CD4-positive, alpha-beta T cell treated with Interleukin-21 for 1 hour (primary cell): ENCODE results near the gene CLCNKB.
A peak's percentile ranks its signal among the peaks of the same experiment; 100 is the strongest.
"Not testable (repeated sequence)": the region's sequence is repeated elsewhere in the genome, so short reads cannot be mapped to it uniquely, and the experiment has no call there.

Experiments used
- DNase-seq: peaks from one replicate; pipeline ENCODE4 v3.0.0-alpha.2; 2020

The CLCNKB gene

DNA sequence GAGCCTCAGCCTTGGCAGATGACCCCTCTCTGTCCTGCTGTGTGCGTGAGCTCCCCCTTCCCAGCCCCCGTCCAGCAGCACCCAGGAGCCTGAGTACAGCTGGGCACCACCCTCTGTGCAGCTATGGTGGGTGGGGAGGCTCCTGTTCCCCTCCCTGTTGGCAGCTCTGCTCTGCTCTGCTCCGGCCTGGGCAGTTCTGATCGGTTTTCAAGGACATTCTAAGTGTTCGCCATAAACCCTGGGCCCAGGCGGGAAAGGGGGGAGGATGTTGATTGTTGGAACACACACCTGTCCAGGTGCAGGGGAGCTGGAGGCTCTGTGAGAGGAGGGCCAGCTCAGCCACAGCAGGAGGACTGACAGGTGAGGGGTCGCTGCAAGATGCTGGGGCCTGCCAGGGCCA is at the start of gene CLCNKB:
CLCNKB (plus strand) TSS at position 262 of the 400 bp plus-strand sequence. CDS start 711 bp downstream, outside the sequence.
- DNase-seq: no peak

DNA sequence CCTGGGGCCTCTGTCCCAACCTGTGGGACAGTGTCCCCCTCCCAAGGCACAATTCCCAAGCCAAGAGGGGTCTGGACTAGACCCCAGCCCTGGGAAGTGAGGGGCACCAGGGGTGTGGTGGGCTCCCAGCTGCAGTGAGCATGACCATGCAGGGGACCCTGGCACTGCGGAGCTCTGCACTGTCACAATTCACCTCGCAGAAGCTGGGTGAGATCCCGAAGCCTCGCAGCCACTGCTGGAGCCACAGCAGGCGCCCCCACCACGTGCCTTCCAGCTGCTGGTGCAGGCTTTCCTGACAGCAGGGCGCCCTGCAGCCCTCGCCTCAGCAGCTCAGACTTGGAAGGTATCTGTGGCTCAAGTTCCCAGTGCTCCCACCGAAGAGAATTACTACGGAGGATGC is 49.5 kb upstream of the CLCNKB start:
- DNase-seq: no peak

DNA sequence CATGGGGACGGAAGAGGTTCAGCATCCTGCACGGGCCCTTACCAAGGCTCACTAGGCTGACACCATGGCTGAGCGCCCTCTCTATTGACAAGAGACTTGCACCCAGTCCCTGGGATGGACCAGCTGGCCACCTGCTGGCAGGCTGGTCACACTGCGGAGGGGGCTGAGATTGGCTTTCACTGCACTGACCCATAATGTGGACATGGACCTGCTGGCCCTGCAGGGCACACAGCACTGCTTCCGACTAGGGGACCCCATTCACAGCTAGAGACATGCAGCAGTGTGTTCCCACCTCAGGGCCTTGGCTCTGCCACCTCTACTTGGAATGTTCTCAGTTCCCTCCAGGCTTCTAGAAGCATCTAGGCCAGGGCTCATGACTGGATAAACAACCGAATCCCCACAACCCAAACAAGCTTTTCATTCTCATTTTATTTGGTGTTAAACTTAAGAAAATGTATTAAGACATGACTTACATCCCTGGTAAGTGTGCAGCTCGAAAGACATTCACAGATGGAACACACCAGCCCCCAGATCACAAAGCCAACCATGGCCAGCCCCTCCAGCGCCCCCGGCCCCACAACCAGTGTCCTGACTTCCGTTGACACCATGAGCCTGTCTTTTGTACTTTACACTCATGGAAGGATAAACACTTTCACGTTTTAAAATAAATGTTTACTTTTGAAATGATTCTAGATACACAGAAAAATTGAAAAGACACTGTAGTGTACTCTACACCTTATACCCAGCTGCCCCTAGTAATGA is 48.8 kb upstream of the CLCNKB start:
- peak; percentile 45 for DNase-seq

DNA sequence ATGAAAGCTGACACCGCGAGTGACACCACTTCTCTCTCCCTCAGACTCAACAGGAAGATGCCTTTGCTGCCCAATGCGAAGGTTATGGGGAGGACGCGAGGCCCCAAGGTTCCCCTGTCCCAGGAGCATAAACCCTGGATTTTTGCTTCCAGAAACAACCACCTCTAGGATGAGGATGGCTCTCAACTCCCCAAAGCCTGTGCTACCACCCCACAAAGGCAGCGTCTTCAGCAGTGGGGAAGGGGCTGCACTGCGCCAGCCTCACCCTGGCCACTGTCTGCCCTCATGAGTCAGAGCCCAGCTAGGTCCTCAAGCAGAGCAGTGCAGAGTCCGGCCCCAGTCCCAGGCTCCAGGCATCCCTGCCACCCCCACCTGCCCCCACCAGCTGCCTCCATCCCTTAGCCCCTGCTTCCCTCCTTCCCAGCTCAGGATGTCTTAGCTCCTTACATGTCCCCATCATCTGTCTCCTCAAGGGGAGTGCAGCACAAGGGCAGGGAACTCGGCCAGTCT is 46.5 kb upstream of the CLCNKB start:
- DNase-seq: no peak

DNA sequence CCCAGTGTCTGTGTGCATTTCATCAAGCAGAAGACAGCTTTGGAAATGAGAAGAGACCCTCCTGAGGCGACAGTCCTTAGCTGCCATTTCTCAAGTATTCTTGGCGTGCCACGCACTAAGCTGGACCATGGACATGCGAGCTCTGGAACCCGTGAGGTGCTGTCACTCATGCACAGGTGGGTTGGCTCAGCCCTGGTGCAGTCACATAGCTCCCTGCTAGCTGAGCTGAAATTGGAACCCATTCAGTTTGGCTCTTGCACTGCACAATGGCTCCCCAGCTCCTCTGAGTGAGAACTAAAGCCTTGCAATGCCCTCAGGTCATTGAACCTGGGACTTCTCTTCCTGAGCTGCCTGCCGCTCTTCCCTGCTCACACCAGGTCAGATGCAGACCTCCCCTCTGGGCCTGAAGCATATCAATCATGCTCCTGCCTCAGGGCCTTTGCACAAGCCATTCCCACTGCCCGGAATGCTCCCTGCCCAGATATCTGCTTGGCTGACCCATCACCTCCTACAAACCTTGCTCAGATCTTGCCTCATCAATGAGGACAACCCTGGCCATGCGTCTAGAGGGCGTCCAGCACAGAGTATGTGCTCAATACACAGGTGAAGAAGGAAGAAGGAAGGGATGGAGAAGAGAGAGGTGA is 45.8 kb upstream of the CLCNKB start:
- DNase-seq: no peak

DNA sequence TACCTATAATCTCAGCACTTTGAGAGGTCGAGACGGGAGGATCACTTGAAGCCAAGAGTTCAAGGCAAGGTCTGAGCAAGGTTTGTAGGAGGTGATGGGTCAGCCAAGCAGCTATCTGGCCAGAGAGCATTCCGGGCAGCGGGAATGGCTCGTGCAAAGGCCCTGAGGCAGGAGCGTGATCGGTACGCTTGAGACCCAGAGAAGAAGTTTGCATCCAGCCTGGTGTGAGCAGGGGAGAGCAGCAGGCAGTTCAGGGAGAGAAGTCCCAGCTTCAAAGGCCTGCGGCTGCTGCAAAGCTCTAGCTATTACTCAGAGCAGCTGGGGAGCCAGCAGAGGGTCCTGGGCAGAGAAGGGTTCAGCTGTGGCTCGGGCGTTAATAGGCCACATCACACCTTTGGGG is 44.7 kb upstream of the CLCNKB start:
- no peak for DNase-seq

DNA sequence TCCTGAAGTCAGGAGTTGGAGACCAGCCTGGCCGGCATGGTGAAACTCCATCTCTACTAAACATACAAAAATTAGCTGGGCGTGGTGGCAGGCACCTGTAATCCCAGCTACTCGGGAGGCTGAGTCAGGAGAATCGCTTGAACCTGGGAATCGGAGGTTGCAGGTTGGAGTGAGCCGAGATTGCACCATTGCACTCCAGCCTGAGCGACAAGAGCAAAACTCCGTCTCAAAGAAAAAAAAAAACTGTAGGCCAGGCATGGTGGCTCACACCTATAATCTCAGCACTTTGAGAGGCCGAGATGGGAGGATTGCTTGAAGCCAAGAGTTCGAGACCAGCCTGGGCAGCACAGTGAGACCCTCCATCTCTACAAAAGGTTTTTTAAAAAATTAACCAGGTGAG is 42.3 kb upstream of the CLCNKB start:
- DNase-seq: not testable (repeated sequence)

DNA sequence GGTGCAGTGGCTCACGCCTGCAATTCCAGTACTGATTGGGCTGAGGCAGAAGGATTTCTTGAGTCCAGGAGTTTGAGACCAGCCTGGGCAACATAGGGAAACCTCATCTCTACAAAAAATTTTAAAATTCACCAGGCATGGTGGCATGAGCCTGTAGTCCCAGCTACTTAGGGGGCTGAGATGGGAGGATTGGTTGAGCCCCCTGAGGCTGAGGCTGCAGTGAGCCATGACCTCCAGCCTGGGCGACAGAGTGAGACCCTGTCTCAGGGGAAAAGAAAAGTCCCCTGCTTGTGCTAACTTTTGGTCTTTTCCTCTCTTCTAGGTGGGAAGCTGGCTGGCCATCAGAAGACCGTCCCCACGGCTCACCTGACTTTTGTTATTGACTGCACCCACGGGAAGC is 38.0 kb upstream of the CLCNKB start:
- no peak for DNase-seq

DNA sequence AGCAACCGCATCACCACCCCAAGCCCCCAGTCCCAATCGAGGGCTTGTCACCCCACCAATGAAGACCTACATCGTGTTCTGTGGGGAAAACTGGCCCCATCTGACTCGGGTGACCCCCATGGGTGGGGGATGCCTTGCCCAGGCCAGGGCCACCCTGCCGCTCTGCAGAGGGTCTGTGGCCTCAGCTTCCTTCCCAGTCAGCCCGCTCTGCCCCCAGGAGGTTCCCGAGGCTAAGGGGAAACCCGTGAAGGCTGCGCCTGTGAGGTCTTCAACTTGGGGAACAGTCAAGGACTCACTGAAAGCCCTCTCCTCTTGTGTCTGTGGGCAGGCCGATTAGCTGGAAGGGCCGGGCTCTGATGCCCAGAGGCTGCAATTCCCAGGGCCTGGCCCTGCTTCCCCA is 37.6 kb upstream of the CLCNKB start:
- no peak for DNase-seq

DNA sequence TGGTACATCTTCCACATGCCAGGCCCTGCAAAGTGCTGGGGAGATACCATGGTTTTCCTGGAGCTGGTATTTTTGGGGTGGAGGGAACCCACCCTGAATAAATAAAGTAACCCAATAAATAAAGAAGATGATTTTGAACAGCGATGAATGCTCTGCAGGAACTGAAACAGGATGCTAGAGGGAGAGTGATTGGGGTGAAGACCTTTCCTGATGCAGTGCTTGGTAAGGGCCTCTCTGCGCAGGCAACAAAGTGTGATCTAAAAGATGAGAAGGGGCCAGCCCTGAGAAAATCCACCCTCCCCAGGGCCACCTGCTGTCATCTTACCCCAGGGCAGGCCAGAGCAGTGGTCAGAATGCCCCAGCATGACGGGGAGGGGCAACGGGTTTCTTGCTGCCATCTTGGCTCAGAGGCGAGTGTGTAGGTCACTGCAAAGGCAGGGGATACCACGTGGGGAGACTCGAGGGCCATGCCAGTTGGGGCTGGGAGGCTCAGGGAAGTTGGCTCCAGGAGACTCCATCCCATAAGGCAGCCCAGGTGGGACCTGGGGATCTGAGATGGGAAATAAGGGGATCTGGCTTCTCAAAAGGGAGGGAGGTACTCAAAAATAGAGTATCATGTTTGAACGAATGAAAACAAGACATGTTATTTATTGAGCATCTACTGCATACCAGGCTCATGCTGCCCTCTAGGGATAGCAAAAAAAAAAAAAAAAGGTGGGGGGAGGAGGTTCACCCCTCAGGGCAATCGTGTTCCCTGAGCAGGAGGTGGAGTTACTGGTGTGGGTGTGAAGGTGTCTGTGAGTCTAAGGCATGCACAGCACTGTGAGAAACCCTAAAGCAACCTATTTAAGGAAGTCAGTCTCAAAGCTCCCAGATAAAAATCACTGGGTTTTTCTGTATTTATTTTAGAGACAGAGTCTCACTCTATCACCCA is 36.8 kb upstream of the CLCNKB start:
- no peak for DNase-seq

DNA sequence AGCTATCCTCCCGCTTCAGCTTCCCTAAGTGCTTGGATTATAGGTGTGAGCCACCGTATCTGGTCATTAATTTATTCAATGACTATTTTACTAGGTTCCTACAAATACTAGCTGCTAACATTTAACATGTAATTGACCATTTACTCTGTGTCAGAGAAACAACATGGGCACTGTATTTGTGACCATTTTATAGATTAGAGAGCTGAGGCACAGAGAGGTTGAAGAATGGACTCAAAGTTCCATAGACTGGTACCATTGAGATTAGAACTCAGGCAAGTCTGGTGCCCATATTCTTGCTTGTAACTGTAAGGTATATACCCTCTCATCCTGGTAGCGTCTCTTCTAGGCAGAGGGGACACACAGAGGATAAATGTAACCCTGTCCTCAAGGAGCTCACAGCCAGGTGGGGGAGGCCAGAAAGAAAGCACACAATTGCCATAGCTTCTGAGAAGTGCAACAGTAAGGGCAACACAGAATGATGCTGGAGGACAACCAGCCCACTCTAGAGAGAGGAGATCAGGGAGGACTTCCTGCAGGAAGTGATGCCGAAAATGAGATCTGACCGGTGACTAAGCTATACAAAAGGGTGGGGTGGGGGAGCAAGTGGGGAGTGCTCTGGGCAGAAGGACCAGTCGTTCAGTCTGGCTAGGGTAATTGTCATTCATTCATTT is 35.8 kb upstream of the CLCNKB start:
- DNase-seq: no peak

DNA sequence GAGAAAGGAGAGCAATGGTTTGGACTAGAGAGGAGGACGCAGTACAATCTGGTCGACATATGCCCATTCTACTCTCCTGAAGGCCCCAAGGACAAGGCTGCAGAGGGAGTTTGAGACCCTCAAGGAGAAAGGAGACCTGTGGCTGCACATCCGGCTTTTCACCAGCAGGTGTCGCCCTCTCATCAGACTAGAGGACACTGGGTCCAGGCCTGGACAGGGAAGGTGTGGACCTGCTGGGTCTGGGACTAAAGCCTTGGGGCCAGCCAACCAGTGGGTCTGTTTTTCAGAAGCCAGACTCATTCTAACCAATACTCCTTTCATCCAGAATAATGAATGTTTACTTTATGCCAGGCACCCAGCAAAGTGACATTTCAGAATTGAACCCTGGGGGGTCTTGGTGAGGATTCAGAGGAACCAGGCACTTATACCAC is 34.5 kb upstream of the CLCNKB start:
- DNase-seq: peak; percentile 71

DNA sequence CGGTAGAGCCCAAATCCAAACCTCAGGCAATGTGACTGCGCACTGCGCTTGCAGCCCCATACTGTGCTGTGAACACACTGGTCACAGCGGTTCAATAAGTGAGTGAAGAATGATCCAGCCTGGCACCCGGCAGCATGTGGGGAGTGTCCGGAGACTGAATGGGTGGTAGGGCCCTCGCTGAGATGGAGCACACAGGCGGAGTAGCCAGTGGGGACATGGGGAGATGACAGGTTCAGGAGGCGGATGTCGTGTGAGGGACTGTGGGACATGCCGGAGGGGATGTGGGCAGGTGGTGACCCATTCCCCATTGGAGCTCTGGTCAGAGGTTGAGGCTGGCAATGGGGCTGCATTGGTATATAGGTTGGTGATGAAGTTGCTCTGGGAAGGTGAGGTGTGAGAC is 33.9 kb upstream of the CLCNKB start:
- DNase-seq: no peak

DNA sequence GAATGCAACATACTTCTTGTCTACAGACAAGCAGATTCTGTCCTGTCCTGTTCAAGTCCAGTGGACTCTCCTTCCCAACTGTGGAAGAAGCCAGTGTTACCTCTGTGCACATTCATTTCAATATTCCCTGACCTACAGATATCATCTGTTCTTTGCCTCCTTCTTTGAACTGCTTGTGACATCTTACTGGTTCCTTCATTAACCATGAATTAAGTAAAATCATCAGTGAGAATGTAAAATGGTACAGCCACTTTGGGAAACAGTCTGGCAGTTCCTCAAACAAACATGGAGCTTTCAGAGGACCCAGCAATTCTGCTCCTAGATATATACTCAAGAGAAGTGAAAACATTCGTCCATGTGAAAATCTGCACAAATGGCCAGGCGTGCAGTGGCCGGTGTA is 32.7 kb upstream of the CLCNKB start:
- DNase-seq: no peak

DNA sequence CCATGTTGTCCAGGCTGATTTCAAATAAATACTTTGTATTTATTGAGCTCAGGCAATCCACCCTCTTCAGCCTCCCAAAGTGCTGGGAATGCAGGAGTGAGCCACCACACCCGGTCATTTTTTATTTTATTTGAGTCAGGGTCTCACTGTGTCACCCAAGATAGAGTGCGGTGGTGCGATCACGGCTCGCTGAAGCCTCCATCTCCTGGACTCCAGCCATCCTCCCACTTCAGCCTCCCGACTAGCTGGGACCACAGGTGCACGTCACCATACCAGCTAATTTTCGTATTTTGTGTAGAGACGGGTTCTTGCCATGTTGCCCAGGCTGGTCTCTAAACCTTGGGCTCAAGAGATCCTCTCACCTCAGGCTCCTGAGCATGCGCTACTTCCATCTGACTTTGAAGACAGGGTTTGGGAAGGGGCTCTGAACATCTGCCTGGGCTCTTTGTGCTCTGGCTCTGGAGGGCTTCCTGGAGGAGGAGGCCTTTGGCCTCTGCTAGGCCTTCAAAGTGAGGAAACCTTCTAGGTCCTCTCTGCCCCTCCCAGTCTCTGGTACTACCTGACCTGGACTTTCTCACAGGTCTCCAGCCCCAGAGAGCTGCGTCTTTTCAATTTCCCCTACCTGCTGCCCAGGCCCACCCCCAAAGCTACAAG is 31.5 kb upstream of the CLCNKB start:
- DNase-seq: no peak

DNA sequence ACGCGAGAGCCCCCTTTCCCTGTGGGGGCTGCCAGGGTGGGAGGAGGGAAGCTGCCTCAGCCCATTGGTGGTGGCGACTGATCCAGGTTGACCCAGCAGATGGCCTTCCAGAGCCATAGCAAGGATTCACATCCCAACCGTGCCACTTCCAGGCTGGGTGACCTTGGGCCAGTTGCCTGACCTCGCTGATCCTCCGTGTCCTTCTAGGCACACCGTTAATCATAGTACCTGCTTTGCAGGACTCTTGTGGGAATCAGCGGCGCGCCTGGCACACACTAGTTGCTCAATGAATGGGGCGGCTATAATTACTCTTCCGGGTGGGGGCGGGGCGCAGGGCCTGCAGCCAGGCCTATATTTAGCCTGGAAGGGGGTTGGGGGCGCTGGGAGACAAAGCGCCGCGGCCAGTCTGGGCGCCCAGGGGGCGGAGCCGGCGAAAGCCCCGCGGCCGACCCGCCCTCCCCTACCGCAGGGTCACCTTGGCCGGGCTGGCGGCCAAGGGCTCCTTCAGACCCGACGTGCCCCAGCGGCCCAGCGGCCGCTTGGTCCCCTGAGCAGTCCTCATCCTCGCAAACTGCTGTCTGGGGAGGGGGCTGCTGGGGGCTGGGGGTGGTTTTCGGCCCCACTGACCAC is 30.9 kb upstream of the CLCNKB start:
- DNase-seq: peak; percentile 17

DNA sequence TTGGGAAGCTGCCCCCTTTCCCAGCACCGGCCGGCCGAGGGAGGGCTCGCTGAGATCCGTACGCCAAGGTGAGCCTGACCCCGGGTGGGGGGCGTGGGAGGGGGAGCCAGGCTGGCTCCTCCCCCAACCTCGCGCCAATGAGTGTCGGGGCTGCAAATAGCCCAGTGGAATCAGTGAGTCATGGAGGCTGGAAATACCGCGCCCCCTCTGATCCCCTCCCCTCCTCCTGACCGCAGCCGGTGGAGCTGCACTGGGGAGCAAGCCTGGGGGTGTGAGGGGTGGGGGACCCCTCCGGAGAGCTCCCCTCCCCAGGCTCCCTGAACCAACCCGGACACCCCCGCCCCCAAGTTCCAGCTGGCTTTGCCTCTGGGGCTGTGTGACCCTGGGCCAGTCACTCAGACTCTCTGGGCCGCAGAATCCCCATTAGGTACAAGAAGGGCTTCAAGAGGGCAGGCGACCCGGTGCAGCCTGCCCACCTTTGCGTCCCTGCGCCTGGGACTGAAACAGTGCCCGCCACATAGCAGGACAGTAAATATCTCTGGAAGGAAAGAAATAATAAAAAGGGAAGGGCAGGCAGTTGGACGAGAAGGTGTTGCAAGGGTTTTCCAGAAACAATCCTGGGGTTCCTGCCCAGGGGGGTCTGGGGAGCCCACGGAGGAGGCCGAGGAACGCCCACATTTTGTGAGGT is 30.2 kb upstream of the CLCNKB start:
- DNase-seq: peak; percentile 21

DNA sequence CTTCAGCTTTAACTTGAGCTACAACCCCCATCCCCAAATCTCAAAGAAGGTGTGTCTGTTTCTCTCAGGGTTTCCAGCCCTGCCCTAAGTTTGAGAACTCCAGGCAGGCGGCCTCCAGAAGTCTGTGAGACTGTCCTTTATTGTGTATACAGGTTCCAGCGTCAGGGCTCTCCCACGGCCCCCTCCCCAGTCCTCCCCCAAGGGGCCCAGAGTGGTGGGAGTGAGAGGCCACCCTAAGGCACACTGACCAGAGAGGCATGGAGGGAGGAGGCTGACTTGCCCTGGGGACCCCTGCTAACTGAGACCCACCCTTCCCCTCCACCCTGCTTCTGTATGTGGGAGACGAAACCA is 29.7 kb upstream of the CLCNKB start:
- no peak for DNase-seq

DNA sequence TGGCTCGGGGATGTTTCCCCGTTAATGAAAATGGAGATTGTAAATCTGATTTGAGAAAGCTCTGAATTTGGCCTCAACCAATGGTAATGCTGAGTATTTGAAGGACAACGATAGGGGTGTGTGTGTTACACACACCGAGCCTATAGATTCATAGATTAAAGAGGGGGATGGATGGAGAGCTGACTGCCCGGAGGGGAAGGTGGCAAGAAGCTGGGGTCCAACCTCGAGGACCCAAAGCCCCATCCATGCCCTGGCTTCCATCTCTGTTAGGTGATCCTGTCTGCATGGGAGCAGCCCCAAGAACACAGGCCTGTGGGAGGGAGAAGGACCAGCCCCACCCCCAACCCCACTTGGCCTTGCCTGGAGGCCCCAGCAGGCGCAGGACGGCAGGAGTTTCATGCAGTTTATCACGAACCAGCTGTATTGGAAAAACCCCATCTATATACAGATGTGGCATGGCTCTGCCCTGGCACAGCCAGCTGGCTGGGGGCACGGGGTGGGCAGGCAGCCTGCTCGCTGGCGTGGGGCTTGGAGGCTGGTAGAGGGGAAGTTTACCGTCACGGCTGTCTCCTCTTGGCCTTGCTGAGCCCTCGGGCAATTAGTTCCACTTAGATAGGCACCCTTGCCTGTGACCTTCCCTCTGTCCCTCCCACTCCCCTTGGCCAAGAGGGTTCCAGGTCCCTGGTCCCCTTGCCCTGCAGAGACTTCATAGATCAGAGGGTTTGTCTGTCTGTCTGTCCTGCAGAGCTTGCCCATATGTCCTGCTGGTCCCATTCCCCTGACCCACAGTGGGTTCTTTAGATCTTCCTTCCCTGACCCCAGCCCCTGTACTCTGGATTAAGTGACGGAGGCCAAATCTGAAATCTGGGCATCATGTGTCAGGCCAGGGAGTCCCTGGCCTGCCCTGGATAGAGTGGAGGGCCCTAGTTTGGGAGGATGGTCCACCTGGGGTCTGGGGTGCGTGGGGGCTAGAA is 28.8 kb upstream of the CLCNKB start:
- no peak for DNase-seq

DNA sequence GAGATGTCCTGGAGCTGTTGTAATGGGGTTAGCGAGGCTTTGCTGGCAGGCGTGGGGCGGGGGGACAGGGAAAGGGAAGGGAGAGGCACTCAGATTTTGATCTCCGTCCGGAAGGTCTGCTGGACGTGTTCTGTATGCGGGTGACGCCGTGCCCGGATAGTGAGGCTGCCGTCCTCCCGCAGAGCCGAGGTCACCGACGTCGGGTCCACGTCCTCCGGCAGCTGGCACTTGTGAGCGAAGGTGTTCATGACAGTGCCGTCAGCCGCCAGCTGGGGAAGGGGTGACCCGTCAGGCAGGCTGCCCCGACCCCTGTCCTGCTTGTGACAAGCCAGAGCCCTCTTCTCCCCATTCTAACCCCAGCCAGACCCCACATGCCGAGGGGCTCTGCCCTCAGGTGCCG is 28.1 kb upstream of the CLCNKB start:
- DNase-seq: no peak
